Measurements from ENCODE around the gene RYR3. TPM values are rescaled to one million over a fixed set of nuclear protein-coding genes. Genes with fewer than 3 reads are reported as not detected.
A peak's percentile ranks its signal among the peaks of the same experiment; 100 is the strongest.

The RYR3 gene
- total and polyA plus RNA-seq, 2 donors (not counting 1 experiment from before 2014, with no cell fraction given), result 0.17 TPM; not detected in 1

- Histone ChIP-seq H3K4me3 (replicated peaks in 1 of 4; ENCODE audit: control extremely low read depth in 1 of 4, insufficient read depth in 1 of 4, low read depth in 3 of 4, low read length in 4 of 4) (no peak overlapping the region), H2AFZ (ENCODE audit: low read length) (no peak overlapping the region), H3K4me1 (ENCODE audit: control insufficient read depth, extremely low read depth, insufficient read depth, low read length) (no peaks in the 10 kb centered on the region), H3K27ac (ENCODE audit: insufficient read depth, low read length) (no peak overlapping the region), H3K4me2 (ENCODE audit: extremely low read depth, insufficient read depth, low read length) (no peak overlapping the region), H3K9ac (ENCODE audit: insufficient read depth, low read length) (no peak overlapping the region), H3K9me3 (ENCODE audit: control insufficient read depth, insufficient read depth, low read depth, low read length) (no peaks in the 10 kb centered on the region), H3K36me3 (ENCODE audit: control insufficient read depth, insufficient read depth, low read length) (no peaks in the 10 kb centered on the region), H3K79me2 (ENCODE audit: control insufficient read depth, insufficient read depth, low read length) (no peaks in the 10 kb centered on the region), H3K27me3 (ENCODE audit: control insufficient read depth, insufficient read depth, low read length) (no peaks in the 10 kb centered on the region), H4K20me1 (ENCODE audit: control insufficient read depth, extremely low read depth, insufficient read depth, low read length) (no peaks in the 10 kb centered on the region)
- TF ChIP-seq EZH2 (IDR thresholded peaks at IDR 0.05; ENCODE audit: low read length, missing control alignments), result no peak
- TF ChIP-seq, protein P1, sequence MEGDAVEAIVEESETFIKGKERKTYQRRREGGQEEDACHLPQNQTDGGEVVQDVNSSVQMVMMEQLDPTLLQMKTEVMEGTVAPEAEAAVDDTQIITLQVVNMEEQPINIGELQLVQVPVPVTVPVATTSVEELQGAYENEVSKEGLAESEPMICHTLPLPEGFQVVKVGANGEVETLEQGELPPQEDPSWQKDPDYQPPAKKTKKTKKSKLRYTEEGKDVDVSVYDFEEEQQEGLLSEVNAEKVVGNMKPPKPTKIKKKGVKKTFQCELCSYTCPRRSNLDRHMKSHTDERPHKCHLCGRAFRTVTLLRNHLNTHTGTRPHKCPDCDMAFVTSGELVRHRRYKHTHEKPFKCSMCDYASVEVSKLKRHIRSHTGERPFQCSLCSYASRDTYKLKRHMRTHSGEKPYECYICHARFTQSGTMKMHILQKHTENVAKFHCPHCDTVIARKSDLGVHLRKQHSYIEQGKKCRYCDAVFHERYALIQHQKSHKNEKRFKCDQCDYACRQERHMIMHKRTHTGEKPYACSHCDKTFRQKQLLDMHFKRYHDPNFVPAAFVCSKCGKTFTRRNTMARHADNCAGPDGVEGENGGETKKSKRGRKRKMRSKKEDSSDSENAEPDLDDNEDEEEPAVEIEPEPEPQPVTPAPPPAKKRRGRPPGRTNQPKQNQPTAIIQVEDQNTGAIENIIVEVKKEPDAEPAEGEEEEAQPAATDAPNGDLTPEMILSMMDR (conservative IDR thresholded peaks at IDR 0.05 in 1 of 2, IDR thresholded peaks at IDR 0.05 in 1 of 2; ENCODE audit: low read depth in 1 of 2, low read length in 2 of 2), result no peak
- DNase-seq (ENCODE audit: low read depth in 2 of 2), result peak in 1 of 2 donors; percentile 10
Measured at GRCh38 chr15:33872416-33873106, 561.8 kb downstream of the RYR3 start.

DNA sequence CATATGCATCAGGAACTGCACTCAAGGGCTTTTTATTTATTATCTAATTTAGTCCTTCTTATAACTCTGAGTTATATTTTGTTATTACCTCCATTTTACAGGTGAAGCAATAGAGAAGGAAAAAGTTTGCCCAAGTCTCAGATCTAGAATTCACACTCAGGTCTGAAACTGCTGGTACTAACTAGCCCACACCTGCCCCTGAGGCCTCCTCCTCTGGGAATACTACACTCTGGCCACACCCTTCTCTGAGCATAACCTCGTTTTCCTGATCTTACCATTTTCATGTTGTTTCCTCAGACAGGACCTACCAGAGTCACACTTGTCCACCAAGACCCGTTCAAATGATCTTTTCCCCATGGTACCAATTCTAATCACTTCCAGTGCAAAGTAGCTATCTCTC, 563.4 kb downstream of the RYR3 start:
- Histone ChIP-seq H3K4me1 (ENCODE audit: control insufficient read depth, extremely low read depth, insufficient read depth, low read length) (no peaks in the 10 kb centered on the region), H4K20me1 (ENCODE audit: control insufficient read depth, extremely low read depth, insufficient read depth, low read length) (no peaks in the 10 kb centered on the region), H3K4me3 (replicated peaks in 1 of 4; ENCODE audit: control extremely low read depth in 1 of 4, insufficient read depth in 1 of 4, low read depth in 3 of 4, low read length in 4 of 4) (no peak overlapping the region), H3K9ac (ENCODE audit: insufficient read depth, low read length) (no peak overlapping the region), H3K27ac (ENCODE audit: insufficient read depth, low read length) (no peak overlapping the region), H3K79me2 (ENCODE audit: control insufficient read depth, insufficient read depth, low read length) (no peaks in the 10 kb centered on the region), H3K27me3 (ENCODE audit: control insufficient read depth, insufficient read depth, low read length) (no peaks in the 10 kb centered on the region), H3K36me3 (ENCODE audit: control insufficient read depth, insufficient read depth, low read length) (no peaks in the 10 kb centered on the region), H2AFZ (ENCODE audit: low read length) (no peak overlapping the region), H3K9me3 (ENCODE audit: control insufficient read depth, insufficient read depth, low read depth, low read length) (no peaks in the 10 kb centered on the region), H3K4me2 (ENCODE audit: extremely low read depth, insufficient read depth, low read length) (no peak overlapping the region)
- DNase-seq (ENCODE audit: low read depth in 2 of 2), result no peak
- TF ChIP-seq, protein P1 (conservative IDR thresholded peaks at IDR 0.05 in 1 of 2, IDR thresholded peaks at IDR 0.05 in 1 of 2; ENCODE audit: low read depth in 1 of 2, low read length in 2 of 2), result no peak
- TF ChIP-seq EZH2 (IDR thresholded peaks at IDR 0.05; ENCODE audit: low read length, missing control alignments), result no peak

DNA sequence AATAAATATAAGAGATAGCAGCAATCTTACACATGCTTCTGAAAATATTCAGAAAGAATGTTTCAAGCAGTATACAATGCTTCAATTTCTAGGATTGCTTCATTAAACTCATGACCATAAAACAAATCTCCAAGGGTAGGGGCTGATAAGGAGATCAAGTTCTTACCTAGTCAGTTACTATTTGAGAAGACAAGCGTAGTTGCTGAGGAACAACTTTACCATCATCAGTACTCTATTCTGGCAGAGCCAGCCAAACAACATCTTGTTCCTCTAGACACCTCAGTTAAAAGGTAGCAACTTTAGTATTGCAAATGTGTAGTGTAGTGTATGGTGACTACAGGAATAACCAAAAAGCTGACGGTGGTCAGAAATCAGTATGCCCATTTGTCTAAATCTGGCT, 572.2 kb downstream of the RYR3 start:
- H3K79me2 ChIP-seq (ENCODE audit: control insufficient read depth, insufficient read depth, low read length), result no peaks in the 10 kb centered on the region
- no peak overlapping the region for H3K9ac ChIP-seq (ENCODE audit: insufficient read depth, low read length)
- no peaks in the 10 kb centered on the region for H3K4me1 ChIP-seq (ENCODE audit: control insufficient read depth, extremely low read depth, insufficient read depth, low read length)
- H3K36me3 ChIP-seq (ENCODE audit: control insufficient read depth, insufficient read depth, low read length), result no peaks in the 10 kb centered on the region
- no peaks in the 10 kb centered on the region for H4K20me1 ChIP-seq (ENCODE audit: control insufficient read depth, extremely low read depth, insufficient read depth, low read length)
- no peak overlapping the region for H3K4me3 ChIP-seq (replicated peaks in 1 of 4; ENCODE audit: control extremely low read depth in 1 of 4, insufficient read depth in 1 of 4, low read depth in 3 of 4, low read length in 4 of 4)
- no peaks in the 10 kb centered on the region for H3K27me3 ChIP-seq (ENCODE audit: control insufficient read depth, insufficient read depth, low read length)
- no peak for DNase-seq (ENCODE audit: low read depth in 2 of 2)
- no peak overlapping the region for H3K27ac ChIP-seq (ENCODE audit: insufficient read depth, low read length)
- TF ChIP-seq, protein P1 (conservative IDR thresholded peaks at IDR 0.05 in 1 of 2, IDR thresholded peaks at IDR 0.05 in 1 of 2; ENCODE audit: low read depth in 1 of 2, low read length in 2 of 2), result no peak
- no peak for TF ChIP-seq EZH2 (IDR thresholded peaks at IDR 0.05; ENCODE audit: low read length, missing control alignments)
- H3K9me3 ChIP-seq (ENCODE audit: control insufficient read depth, insufficient read depth, low read depth, low read length), result no peaks in the 10 kb centered on the region
- no peak overlapping the region for H2AFZ ChIP-seq (ENCODE audit: low read length)
- no peak overlapping the region for H3K4me2 ChIP-seq (ENCODE audit: extremely low read depth, insufficient read depth, low read length)
